Fibroblast of skin of back (primary cell): ENCODE data around the gene ZNF652.
"Not testable (repeated sequence)": the region's sequence is repeated elsewhere in the genome, so short reads cannot be mapped to it uniquely, and the experiment has no call there.

Source experiments
- DNase-seq: peaks from one replicate; pipeline ENCODE4 v3.0.0-alpha.2; 2013

The ZNF652 gene

DNA sequence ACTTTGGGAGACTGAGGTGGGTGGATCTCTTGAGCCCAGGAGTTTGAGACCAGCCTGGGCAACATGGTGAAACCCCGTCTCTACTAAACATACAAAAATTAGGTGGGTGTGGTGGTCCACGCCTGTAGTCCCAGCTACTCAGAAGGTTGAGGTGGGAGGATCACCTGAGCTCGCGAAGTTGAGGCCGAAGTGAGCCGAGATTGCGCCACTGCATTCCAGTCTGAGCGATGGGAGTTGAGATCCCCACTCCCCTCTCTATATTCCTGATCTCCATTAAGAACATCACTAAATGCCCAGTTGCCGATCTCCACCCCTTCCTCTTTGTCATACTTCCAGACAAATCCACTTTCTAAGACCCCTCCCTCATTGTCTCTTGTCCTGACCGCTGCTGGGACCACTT, 24.3 kb upstream of the ZNF652 start:
- no peak for DNase-seq

DNA sequence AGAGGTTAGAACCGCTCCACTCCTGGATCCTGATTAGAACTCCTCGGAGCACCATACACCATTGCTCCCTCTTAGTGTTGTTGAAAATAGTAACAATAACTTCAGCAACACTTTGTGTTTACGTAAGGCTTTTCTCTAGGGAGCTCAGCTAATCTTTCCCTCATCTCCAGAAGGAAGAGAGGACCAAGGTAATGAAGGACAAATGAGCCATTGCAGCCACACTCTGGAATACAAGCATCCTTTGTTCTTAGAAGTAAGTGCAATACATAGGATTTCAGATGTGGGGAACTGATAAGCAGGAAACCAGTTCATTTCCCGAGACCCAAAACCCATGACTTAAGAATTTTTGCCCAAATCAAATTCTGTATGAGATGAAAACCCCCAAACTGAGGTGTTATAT, 22.9 kb upstream of the ZNF652 start:
- DNase-seq, result no peak

DNA sequence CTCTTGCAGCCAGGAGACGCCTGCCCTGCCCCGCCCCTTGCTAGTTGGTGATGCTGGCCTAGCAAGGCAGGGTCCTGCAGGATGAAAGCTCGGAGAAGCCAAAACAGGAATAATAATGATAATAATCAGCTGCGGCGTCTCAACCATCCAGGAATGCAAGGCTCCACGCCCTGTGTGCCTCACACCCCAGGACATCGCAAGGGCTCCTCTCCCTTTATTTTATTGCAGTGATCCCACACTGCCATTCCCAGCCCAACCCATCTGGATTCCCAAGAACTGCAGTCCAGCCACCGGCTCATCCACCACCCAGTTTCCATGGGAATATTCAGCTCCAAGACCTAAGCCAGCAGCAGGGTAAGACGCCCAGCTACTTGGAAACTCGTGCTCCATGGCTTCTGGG, 21.0 kb upstream of the ZNF652 start:
- DNase-seq, result no peak

DNA sequence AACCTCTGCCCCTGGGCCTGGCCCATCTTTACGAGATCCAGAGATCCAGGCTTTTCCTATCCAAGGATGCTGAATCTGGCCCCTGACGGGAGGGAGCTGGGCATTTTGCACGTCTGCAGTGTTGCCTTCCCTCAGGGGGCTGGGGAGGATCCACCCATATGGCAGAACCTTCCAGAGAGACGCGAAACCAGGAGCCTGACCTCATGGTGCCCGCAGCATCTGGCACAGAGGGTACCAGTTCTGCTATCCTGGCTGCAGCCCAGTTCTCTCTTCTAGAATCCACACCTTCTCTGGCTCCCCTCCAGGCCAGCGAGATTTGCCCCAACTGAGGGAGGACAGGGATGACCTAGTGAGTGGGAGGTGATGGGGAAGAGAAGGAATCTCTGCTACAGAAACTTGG, 20.5 kb upstream of the ZNF652 start:
- no peak for DNase-seq

DNA sequence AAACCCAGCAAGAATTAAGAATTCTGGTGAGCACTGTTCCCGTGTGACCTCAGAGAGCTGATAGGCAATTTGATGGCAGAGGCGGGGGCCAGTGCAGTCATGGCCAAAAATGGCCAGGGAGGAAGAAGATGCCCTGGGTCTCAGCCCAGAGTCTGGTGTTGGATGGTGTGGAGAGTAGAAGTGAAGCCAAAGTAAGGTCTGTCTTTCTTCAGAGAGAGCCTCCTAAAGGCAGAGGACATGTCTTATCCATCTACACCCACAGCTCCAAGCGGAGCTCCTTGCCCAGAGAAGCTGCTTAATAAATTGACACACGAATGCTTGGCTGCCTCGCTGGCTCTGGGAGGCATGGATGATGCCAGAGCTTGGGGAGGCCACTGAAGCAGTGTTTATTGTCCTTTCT, 19.7 kb upstream of the ZNF652 start:
- no peak for DNase-seq

DNA sequence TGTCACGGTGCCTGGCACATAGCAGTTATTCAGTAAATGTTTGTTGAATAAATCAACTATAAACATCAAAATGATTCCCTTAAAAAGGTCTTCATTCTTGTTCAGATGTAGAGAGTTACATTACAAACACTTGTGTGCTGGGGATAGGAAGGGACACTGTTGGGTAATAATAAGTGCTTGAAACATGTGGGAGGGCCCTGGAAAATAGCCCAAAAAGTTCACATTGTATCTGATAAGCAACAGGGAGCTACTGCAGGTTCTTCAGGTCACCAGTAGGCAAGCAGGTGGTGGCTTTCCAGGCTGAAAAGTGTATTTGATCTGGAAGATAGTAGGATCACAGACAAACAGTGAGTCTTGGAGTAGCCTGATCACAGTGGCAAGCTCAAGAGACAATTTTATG, 19.0 kb upstream of the ZNF652 start:
- no peak for DNase-seq

DNA sequence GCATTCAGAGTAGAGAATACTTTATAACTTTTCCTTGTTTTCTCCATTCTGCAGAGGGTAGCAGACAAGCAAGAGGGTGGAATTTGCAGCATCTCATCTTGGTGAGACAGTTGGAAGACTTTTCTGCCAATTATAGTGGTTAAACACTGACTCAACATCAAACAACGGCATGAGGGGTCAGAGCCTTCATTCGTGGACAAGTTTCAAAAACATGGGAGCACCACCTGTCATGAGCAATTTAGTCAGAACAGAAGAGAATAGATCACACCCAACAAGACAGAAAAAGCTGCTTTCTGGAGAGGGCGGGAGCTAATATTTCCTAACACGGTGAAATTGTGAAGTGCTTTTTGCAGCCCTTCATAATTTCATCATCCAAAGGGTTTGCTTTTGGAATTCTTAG, 17.9 kb upstream of the ZNF652 start:
- DNase-seq, result no peak

DNA sequence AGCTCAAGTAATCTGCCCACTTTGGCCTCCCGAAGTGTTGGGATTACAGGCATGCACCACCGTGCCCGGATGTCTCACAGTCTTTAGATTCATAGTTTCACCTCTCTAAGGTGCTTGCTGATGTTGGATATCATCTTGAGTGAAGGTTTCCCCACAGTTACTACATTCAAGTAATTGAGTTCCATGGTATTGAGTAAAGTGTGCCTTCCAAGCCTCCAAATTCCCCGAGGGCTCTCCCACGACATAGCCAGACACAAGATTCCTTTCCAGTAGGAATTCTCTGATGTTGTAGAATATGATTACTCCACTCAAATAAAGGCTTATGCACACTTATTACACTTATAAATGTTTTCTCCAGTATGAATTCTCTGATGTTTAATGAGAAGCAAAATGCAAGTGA, 16.3 kb upstream of the ZNF652 start:
- no peak for DNase-seq

DNA sequence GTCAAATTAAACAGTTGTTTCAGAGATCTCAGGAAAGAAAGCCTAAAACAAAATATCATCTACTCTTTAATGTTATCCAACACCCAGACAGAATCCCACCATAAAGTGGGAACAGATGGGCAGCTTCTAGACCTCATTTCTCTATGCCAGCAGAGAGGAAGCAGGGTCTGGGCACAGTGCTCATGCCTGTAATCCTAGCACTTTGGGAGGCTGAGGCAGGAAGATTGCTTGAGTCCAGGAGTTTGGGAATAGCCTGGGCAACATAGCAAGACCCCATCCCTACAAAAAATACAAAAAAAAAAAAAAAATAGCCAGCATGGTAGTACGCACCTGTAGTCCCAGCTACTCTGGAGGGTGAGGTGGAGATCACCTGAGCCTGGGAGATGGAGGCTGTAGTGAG, 13.5 kb upstream of the ZNF652 start:
- no peak for DNase-seq

DNA sequence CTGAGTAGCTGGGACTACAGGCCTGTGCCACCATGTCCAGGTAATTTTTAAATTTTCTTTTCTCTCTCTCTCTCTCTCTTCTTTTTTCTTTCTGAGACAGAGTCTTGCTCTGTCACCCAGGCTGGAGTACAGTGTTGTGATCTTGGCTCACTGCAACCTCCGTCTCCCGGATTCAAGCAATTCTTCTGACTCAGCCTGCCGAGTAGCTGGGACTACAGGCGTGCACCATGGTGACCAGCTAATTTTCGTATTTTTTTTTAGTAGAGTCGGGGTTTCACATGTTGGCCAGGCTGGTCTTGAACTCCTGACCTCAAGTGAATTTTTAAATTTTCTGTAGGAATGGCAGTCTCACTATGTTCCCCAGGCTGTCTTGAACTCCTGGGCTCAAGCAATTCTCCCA, 11.1 kb upstream of the ZNF652 start:
- no peak for DNase-seq

DNA sequence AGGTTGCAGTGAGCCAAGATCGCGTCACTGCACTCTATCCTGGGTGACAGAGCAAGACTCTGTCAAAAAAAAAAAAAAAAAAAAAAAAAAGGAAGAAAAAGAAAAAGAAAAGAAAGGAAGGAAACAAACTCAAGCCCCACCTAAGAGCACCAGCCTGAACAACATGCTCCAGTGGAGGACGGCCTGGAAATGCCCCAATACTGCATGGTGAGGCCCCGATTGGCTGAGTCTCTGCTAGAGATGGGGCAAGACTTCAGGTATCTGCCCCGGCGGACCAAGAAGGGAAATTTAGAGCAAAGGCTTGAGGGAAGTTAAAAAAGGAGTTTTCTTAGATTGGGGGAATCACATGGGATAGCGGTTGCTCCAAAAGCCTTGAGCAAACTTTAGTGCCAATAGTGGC, 10.4 kb upstream of the ZNF652 start:
- no peak for DNase-seq

DNA sequence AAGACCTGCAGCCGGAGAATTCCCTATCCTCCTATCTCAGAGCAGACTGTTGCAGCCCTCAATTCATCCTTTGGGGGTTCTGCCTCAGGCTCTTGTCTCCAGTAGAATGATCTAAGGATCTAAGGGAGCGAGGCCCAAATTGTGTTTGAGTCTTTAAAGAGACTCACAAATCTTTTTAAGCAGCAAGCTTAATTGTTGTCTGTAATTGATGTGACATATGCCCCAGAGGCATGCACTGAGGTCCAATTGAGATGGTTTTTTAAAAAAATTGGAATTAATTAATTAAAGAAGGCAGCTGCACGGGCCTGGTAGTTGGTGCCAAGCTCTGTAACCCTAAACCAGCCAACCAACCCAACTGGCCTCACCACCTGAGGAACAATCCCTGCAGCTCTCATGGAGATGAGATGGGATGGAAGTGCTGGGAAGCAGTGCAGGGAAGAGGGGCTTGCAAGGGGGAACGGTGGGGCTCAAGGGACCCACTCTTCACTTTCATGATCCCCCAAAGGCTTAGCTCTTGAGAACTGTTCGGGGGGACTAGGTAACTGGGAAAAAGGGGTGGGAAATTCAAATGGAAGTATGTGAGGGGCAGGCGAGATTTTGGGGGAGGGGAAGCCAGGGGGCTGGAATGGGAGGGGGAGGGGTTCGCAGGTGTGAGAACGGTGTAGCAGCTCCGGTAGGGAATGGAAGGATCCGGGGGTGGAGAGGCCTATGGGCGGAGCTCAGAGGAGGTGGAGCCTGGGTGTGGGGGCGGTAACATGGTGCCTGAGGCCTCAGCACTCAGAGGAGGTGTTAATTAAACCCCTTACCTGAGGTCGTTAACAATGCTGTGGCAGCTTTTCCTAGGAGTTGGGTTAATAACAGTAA, 9.2 kb upstream of the ZNF652 start:
- no peak for DNase-seq

DNA sequence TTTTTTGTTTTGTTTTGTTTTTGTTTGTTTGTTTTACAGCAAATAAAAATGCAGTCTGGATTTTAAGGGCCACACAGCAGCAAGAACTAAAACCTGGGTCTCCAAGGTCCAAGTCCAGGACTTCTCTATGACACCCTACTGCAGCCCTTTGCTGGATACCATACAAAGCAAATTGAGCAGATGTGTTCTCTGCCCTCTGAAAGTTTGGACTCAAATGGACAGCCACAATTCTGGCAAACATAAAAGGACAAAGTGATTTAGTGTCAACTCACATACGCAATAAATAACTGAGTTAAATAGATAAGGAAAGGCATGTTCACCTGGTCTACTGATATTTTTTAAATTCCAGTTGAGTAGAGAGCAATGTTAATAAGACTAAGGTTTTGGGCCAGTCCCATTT, 7.7 kb upstream of the ZNF652 start:
- no peak for DNase-seq

DNA sequence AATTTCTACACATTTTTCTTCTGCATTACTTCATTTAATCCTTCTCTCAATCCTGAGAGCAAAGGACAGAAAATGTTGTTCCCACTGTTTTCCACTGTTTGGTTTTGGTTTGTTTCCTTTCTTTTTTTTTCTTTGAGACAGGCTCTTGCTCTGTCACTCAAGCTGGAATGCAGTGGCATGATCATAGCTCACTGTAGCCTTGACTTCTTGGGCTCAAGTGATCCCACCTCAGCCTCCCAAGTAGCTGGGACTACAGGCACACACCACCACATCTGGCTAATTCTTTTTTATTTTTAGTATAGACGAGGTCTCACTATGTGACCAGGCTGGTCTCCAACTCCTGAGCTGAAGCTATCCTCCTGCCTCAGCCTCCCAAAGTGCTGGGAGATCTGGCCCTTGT, 7.0 kb upstream of the ZNF652 start:
- DNase-seq, result no peak

DNA sequence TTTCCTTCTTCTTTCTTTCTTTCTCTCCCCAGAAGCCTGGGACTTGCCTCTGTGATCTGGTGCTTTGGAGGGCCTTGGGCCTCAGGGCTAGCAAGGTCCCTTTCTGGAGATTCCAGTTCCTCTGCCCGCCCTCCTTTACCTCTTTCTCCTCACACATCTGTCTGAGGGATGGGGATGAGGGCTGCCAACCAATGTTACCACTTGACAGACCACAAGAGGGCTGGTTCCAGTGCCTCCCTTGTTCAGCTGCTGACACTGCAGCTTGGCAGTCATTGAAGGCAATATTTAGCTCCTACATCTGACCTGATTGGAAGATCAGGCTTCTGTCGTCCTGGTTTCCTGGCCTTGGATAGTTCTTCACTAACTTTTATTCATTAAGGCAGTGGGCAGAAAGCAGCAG, 3.6 kb upstream of the ZNF652 start:
- peak; percentile 9 for DNase-seq

DNA sequence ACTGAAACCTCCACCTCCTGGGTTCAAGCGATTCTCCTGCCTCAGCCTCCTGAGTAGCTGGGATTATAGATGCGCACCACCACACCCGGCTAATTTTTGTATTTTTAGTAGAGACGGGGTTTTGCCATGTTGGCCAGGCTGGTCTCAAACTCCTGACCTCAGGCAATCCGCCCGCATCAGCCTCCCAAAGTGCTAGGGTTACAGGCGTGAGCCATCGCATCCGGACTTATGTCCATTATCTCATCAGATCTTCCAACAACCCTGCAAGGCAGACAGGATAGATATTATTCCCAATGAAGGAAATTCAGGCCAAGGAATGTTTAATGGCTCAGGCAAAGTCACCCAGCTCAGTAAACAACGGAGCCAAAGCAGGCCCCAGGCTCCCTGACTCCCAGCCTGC, 3.1 kb upstream of the ZNF652 start:
- not testable (repeated sequence) for DNase-seq

DNA sequence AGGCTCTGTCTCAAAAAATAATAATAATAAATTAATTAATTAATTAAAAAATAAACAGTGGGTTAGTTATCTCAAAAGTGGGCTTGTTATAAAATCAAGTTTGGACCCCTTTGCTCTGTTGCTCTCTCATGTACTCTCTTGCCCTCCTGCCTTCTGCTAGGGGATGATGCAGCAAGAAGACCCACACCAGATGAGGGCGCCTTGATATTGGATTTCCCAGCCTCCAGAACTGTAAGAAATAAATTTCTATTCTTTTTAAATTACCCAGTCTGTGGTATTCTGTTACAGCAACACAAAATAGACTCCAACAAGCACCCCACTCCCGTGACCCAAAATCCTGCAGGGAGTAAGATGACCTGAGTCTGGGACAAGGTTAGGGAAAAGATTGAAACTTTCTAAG, 2.1 kb upstream of the ZNF652 start:
- no peak for DNase-seq

DNA sequence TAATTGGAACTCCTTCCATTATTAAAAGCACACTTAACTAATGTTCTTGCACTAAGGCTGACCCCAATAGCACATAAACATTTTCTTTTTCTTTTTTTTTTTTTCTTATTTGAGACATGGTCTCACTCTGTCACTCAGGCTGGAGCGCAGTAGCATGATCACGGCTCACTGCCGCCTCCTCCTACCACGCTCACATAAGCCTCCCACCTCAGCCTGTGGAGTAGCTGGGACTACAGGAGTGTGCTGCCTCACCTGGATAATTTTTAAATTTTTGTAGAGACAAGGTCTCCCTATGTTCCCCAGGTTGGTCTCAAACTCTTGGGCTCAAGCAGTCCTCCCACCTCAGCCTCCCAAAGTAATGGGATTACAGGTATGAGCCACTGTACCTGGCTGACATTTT, 1.2 kb upstream of the ZNF652 start:
- no peak for DNase-seq

DNA sequence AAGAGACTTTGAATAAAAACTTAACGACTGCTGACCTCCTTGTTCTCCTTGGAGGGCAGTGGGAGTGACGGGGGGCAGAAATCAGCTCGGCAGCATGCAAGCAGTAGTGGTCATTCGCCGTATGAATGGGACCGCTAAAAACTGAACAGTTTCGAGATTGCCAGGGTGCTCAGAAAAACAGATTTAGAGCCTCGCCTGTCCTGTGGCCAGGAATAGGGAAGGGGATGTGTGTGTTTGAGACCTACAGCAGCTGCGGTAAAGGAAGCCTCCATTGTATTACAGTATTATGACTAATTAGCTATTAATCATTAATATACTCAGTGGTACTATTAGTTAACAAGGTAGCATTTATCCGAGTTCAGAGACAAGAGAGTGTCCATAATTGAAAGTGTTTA, 670 bp upstream of the ZNF652 start:
- no peak for DNase-seq

DNA sequence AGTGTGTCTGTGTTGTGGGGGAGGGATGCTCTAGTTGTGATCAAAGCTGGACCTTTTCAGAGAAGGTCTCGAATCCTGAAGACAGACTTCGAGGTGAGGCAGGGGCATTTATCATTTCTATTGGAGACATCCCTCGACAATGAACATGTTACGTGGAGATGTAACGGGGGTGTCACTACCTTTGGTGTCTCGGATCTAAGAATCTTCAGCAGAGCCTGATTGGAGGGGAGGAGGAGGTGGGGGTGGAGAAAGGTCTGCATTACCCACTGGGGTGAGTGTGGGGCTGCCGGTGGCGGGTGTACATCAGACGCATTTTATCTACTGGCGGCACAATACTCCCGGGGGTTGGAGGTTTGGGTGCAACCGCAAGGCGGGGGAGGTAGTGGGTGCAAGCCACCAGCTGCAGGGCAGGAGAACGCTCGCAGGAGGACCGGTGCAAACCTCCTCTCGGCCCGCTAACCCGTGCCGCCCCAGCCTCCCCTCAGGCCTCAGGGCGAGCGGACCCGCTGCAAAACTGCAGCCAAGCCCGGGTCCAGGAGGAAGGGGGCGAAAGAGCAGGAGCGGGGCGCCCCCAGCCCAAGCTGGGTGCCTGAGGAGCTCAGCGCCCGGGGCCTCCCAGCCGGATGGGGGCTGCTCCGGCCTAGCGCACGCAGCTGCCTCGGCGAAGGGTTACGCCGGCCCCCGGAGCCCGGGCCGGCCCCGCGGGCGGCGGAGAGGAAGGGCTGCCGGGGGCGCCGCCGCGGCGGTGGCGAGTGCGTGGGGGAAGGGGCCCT, 735 bp downstream of the ZNF652 start:
- DNase-seq, result no peak

DNA sequence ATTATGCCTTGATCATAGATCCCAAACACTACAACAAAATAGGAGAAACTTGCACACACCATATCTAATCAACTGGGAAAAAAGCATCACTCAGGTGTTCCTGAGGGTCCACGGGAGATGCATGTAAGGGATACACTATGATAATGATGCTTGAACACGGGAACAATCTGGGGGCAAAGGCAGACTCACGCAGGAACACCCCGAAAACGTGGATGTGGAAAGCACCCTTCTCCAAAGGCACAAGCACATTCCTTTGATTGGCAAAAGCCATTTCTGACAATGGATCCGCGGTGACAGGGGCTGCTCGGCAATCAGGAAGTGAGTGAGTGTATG, 1.3 kb downstream of the ZNF652 start:
- DNase-seq, result peak; percentile 51

DNA sequence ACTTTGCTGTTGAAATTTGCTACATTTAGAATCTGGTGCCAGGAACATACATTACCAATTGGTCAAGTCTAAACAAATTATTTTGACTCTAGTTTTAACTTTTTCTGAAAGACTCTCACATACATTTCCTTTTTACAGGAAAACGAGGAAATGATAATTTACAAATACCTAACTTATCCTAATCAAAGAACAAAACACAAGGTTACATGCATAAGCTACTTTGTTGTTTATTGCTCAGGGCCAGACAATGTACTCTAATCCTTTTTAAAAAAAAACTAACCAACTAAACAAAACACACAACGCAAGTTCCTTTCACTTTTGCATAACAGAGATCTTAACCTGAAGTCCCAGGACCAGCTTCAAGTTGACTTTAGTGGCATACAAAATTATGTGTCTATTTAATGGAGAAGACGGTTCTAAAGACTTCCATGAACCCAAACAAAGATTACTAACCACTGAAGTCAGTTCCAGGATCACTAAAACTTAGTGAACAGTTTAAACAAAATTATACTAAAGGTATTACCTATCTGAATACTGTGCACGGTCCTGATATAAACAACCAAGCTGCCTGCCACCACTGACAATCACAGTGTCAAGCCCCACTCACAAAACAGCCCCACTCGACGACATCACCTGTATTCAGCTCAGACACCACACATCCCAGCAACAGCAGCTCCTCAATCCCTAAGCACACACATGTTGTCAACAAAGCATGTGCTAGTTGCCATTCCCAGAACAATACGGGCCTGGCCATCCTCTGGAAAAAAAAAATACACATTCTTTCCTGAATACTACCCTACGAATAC, 1.9 kb downstream of the ZNF652 start:
- no peak for DNase-seq

DNA sequence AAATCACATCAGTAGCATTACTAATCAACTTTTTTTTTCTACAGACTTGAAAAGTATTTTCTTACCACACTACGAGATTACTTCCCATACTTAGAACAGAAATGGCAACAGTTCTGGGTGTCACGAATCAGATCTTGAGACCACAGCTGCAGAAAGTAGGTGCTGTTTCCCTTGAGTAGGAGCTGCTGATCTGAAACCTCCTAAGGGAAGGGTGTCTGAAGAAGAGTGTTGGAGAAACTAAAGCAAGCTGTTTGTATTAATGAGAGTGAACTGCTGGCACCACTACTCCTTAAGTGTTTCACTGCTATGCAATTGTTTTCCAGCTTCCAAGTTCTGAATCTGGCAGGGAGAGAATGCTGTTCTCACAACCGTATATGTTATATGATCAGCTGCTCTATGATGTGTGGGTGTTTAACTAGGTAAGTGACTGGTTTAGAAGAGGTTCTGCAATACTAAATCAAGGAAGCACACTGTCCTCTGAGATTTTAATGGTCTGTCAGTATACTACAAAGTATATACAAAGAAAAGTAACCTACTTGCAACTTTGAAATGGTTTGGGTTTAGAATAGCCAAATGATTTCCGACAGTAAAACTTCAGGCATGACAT, 3.3 kb downstream of the ZNF652 start:
- no peak for DNase-seq
